Fibroblast of skin of left biceps (primary cell): ENCODE measurements around the gene NEMP1.

Experiments used
- DNase-seq, 2 experiments: peaks; one replicate each; pipeline ENCODE4 v3.0.0-alpha.2; 2013; ENCODE audit warnings: low read depth in 2 of 2

The NEMP1 gene

GRCh38 chr12:57107456-57108155, 29.0 kb upstream of the NEMP1 start:
- DNase-seq, result no peak

GRCh38 chr12:57106021-57106708, 27.6 kb upstream of the NEMP1 start:
- no peak for DNase-seq

- DNase-seq, result no peak
These were observed 26.6 kb upstream of the NEMP1 start for GRCh38 chr12:57105011-57105753.

- no peak for DNase-seq
These were observed 25.8 kb upstream of the NEMP1 start for GRCh38 chr12:57104292-57104910.

- DNase-seq, result no peak
These were observed 25.3 kb upstream of the NEMP1 start for GRCh38 chr12:57103856-57104255.

GRCh38 chr12:57101892-57102695, 23.5 kb upstream of the NEMP1 start:
- no peak for DNase-seq

- no peak for DNase-seq
These were observed 21.2 kb upstream of the NEMP1 start for GRCh38 chr12:57099766-57100165.

- no peak for DNase-seq
These were observed 20.6 kb upstream of the NEMP1 start for GRCh38 chr12:57099047-57099714.

- DNase-seq, result no peak
These were observed 20.0 kb upstream of the NEMP1 start for GRCh38 chr12:57098546-57098945.

GRCh38 chr12:57097554-57097835, 18.9 kb upstream of the NEMP1 start:
- DNase-seq, result no peak

- DNase-seq, result no peak
These were observed 18.4 kb upstream of the NEMP1 start for GRCh38 chr12:57096748-57097553.

GRCh38 chr12:57096099-57096572, 17.5 kb upstream of the NEMP1 start:
- no peak for DNase-seq

- DNase-seq, result no peak
These were observed 16.8 kb upstream of the NEMP1 start for GRCh38 chr12:57095440-57095839.

GRCh38 chr12:57094208-57095160, 15.9 kb upstream of the NEMP1 start:
- no peak for DNase-seq

- peak in 1 of 2 experiments; percentile 68 for DNase-seq
These were observed 15.0 kb upstream of the NEMP1 start for GRCh38 chr12:57093415-57094207.

GRCh38 chr12:57092876-57093414, 14.4 kb upstream of the NEMP1 start:
- DNase-seq, result no peak

- no peak for DNase-seq
These were observed 13.9 kb upstream of the NEMP1 start for GRCh38 chr12:57092529-57092862.
